Activated naive CD8-positive, alpha-beta T cell (primary cell): ENCODE results near the gene PPM1K.
A peak's percentile ranks its signal among the peaks of the same experiment; 100 is the strongest.

ENCODE experiments used
- H3K27ac Mint-ChIP-seq: one replicate; pipeline ENCODE4 v1.8.0; 2021; ENCODE audit warnings: mixed read lengths
- H3K27me3 Mint-ChIP-seq: one replicate; pipeline ENCODE4 v1.8.0; 2021; ENCODE audit warnings: mixed read lengths
- H3K36me3 Mint-ChIP-seq: one replicate; pipeline ENCODE4 v1.8.0; 2021; ENCODE audit warnings: mixed read lengths
- H3K4me1 Mint-ChIP-seq: one replicate; pipeline ENCODE4 v1.8.0; 2021; ENCODE audit warnings: low read depth, mixed read lengths
- H3K4me3 Mint-ChIP-seq: one replicate; pipeline ENCODE4 v1.8.0; 2021; ENCODE audit warnings: mild to moderate bottlenecking, mixed read lengths
- H3K9me3 Mint-ChIP-seq: one replicate; pipeline ENCODE4 v1.8.0; 2021; ENCODE audit warnings: low read depth, mixed read lengths

Gene PPM1K

GRCh38 chr4:88246600-88246999 is 37.8 kb downstream of the PPM1K start:
- Mint-ChIP-seq H3K4me1 (peaks cover 10% of the 10 kb centered on the region), H3K27me3 (no peaks in the 10 kb centered on the region), H3K36me3 (no peaks in the 10 kb centered on the region), H3K9me3 (no peaks in the 10 kb centered on the region), H3K4me3 (no peak overlapping the region), H3K27ac (no peak overlapping the region)

GRCh38 chr4:88244816-88245579 is 39.4 kb downstream of the PPM1K start:
- Mint-ChIP-seq H3K9me3 (no peaks in the 10 kb centered on the region), H3K27ac (peak overlapping the region; percentile 23), H3K36me3 (no peaks in the 10 kb centered on the region), H3K4me3 (peak overlapping the region; percentile 59), H3K27me3 (no peaks in the 10 kb centered on the region), H3K4me1 (peaks cover 10% of the 10 kb centered on the region)

- Mint-ChIP-seq H3K27ac (no peak overlapping the region), H3K4me3 (no peak overlapping the region)
Observed at GRCh38 chr4:88244056-88244455, 40.3 kb downstream of the PPM1K start.

GRCh38 chr4:88242144-88242543 is 42.2 kb downstream of the PPM1K start:
- H3K4me1 Mint-ChIP-seq = peaks cover 10% of the 10 kb centered on the region
- H3K36me3 Mint-ChIP-seq = peaks cover 2% of the 10 kb centered on the region
- H3K9me3 Mint-ChIP-seq = no peaks in the 10 kb centered on the region
- no peak overlapping the region for H3K4me3 Mint-ChIP-seq
- no peaks in the 10 kb centered on the region for H3K27me3 Mint-ChIP-seq
- no peak overlapping the region for H3K27ac Mint-ChIP-seq

More at GRCh38 chr4:88244056-88244455, 40.3 kb downstream of the PPM1K start:
- no peaks in the 10 kb centered on the region for H3K36me3 Mint-ChIP-seq
- H3K27me3 Mint-ChIP-seq = no peaks in the 10 kb centered on the region
- H3K4me1 Mint-ChIP-seq = peaks cover 10% of the 10 kb centered on the region
- no peaks in the 10 kb centered on the region for H3K9me3 Mint-ChIP-seq

GRCh38 chr4:88240297-88240714 is 44.1 kb downstream of the PPM1K start:
- Mint-ChIP-seq H3K27ac (no peak overlapping the region), H3K27me3 (no peaks in the 10 kb centered on the region), H3K4me1 (peaks cover 5% of the 10 kb centered on the region), H3K4me3 (no peak overlapping the region), H3K36me3 (peaks cover 3% of the 10 kb centered on the region), H3K9me3 (no peaks in the 10 kb centered on the region)

- peak overlapping the region; percentile 4 for H3K4me3 Mint-ChIP-seq
- H3K27me3 Mint-ChIP-seq = no peaks in the 10 kb centered on the region
- peaks cover 4% of the 10 kb centered on the region for H3K9me3 Mint-ChIP-seq
- H3K36me3 Mint-ChIP-seq = no peaks in the 10 kb centered on the region
- H3K27ac Mint-ChIP-seq = peak overlapping the region; percentile 0
- peaks cover 18% of the 10 kb centered on the region for H3K4me1 Mint-ChIP-seq
Observed at GRCh38 chr4:88230969-88231771, 53.2 kb downstream of the PPM1K start.

GRCh38 chr4:88230461-88230891 is 53.9 kb downstream of the PPM1K start:
- peaks cover 4% of the 10 kb centered on the region for H3K9me3 Mint-ChIP-seq
- H3K36me3 Mint-ChIP-seq = no peaks in the 10 kb centered on the region
- H3K27me3 Mint-ChIP-seq = no peaks in the 10 kb centered on the region
- H3K27ac Mint-ChIP-seq = peak overlapping the region; percentile 0
- H3K4me1 Mint-ChIP-seq = peaks cover 23% of the 10 kb centered on the region
- peak overlapping the region; percentile 4 for H3K4me3 Mint-ChIP-seq

- Mint-ChIP-seq H3K27me3 (no peaks in the 10 kb centered on the region), H3K27ac (no peak overlapping the region), H3K4me3 (no peak overlapping the region), H3K4me1 (peaks cover 27% of the 10 kb centered on the region), H3K9me3 (peaks cover 4% of the 10 kb centered on the region), H3K36me3 (no peaks in the 10 kb centered on the region)
Observed at GRCh38 chr4:88227734-88228133, 56.6 kb downstream of the PPM1K start.

GRCh38 chr4:88226143-88226542 is 58.2 kb downstream of the PPM1K start:
- Mint-ChIP-seq H3K9me3 (peaks cover 4% of the 10 kb centered on the region), H3K4me3 (no peak overlapping the region), H3K36me3 (no peaks in the 10 kb centered on the region), H3K27me3 (no peaks in the 10 kb centered on the region), H3K4me1 (peaks cover 17% of the 10 kb centered on the region), H3K27ac (no peak overlapping the region)

- H3K27ac Mint-ChIP-seq = peak overlapping the region; percentile 30
- H3K4me3 Mint-ChIP-seq = no peak overlapping the region
- H3K36me3 Mint-ChIP-seq = no peaks in the 10 kb centered on the region
- H3K27me3 Mint-ChIP-seq = no peaks in the 10 kb centered on the region
- H3K4me1 Mint-ChIP-seq = peaks cover 11% of the 10 kb centered on the region
- H3K9me3 Mint-ChIP-seq = peaks cover 4% of the 10 kb centered on the region
Observed at GRCh38 chr4:88225232-88226105, 58.9 kb downstream of the PPM1K start.

GRCh38 chr4:88223516-88223915 is 60.8 kb downstream of the PPM1K start:
- Mint-ChIP-seq H3K27me3 (no peaks in the 10 kb centered on the region), H3K36me3 (no peaks in the 10 kb centered on the region), H3K9me3 (no peaks in the 10 kb centered on the region), H3K4me1 (peaks cover 14% of the 10 kb centered on the region), H3K27ac (no peak overlapping the region), H3K4me3 (no peak overlapping the region)

- no peak overlapping the region for H3K4me3 Mint-ChIP-seq
- H3K27ac Mint-ChIP-seq = no peak overlapping the region
- no peaks in the 10 kb centered on the region for H3K36me3 Mint-ChIP-seq
- no peaks in the 10 kb centered on the region for H3K9me3 Mint-ChIP-seq
- H3K4me1 Mint-ChIP-seq = peaks cover 5% of the 10 kb centered on the region
- peaks cover 3% of the 10 kb centered on the region for H3K27me3 Mint-ChIP-seq
Observed at GRCh38 chr4:88219099-88219498, 65.3 kb downstream of the PPM1K start.

- H3K27me3 Mint-ChIP-seq = peaks cover 3% of the 10 kb centered on the region
- no peaks in the 10 kb centered on the region for H3K36me3 Mint-ChIP-seq
- no peak overlapping the region for H3K27ac Mint-ChIP-seq
- peaks cover 5% of the 10 kb centered on the region for H3K4me1 Mint-ChIP-seq
- H3K9me3 Mint-ChIP-seq = no peaks in the 10 kb centered on the region
- H3K4me3 Mint-ChIP-seq = no peak overlapping the region
Observed at GRCh38 chr4:88217169-88217568, 67.2 kb downstream of the PPM1K start.

- no peaks in the 10 kb centered on the region for H3K9me3 Mint-ChIP-seq
- peaks cover 5% of the 10 kb centered on the region for H3K4me1 Mint-ChIP-seq
- H3K36me3 Mint-ChIP-seq = no peaks in the 10 kb centered on the region
- H3K4me3 Mint-ChIP-seq = no peak overlapping the region
- H3K27me3 Mint-ChIP-seq = peaks cover 3% of the 10 kb centered on the region
- H3K27ac Mint-ChIP-seq = no peak overlapping the region
Observed at GRCh38 chr4:88216395-88216794, 68.0 kb downstream of the PPM1K start.
